Measurements from ENCODE around the gene TRIM71.
"Not testable (repeated sequence)": the region's sequence is repeated elsewhere in the genome, so short reads cannot be mapped to it uniquely, and the experiment has no call there.

Gene TRIM71

DNA sequence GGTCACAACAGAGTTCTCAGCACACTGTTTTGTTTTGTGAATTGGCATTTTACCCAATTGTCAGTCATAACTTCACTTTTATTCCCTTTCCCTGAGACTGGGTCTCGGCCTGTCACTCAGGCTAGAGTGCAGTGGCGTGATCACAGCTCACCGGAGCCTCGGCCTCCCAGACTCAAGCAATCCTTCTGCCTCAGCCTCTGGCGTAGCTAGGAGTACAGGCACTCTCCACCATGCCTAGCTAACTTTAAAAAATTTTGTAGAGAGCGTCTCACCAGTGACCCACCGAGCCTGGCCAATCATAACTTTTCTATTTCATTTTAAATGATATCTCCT, 26.5 kb downstream of the TRIM71 start:
- H3K27ac Mint-ChIP-seq = no peak overlapping the region
- H3K4me3 Mint-ChIP-seq = no peak overlapping the region
- H3K27me3 Mint-ChIP-seq = no peaks in the 10 kb centered on the region
- H3K4me1 Mint-ChIP-seq = peaks cover 11% of the 10 kb centered on the region
- H3K9me3 Mint-ChIP-seq = no peaks in the 10 kb centered on the region
- ATAC-seq = no peak
- H3K36me3 Mint-ChIP-seq (ENCODE audit: low read depth) = no peaks in the 10 kb centered on the region
- no peak for DNase-seq

DNA sequence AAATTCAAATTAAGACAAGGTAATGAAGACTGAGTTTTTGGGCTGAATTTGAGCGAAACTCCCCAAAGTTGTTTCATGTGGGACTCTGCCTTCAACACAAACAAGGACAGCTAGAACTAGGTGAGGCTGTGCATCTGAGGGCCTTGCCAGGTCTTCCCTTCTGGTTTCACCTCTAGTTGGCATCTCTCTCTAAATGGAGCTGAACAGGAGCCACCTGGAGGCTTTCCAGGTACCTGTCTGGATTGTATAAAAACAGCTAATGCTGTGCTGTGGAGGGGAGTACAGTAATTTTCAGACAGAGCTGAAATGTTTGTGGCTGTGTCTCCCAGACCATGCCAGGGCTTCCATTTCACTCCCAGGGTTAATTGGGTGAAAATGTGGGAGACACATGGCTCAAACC, 27.1 kb downstream of the TRIM71 start:
- H3K4me3 Mint-ChIP-seq = no peak overlapping the region
- no peaks in the 10 kb centered on the region for H3K9me3 Mint-ChIP-seq
- ATAC-seq (no peak), DNase-seq (no peak)
- H3K36me3 Mint-ChIP-seq (ENCODE audit: low read depth) = no peaks in the 10 kb centered on the region
- no peak overlapping the region for H3K27ac Mint-ChIP-seq
- no peaks in the 10 kb centered on the region for H3K27me3 Mint-ChIP-seq
- H3K4me1 Mint-ChIP-seq = peaks cover 11% of the 10 kb centered on the region

DNA sequence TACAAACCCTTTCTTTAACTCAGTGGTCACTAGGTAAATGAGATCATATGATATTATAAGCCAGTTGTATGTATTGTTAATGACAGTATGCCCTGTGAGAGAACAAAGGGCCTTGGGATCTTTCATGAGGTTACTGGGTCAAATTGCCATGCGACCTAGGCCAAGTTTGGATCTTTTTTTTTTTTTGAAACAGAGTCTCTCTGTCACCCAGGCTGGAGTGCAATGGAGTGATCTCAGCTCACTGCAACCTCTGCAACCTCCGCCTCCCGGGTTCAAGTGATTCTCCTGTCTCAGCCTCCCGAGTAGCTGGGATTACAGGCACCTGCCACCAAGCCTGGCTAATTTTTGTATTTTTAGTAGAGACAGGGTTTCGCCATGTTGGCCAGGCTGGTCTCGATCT, 27.7 kb downstream of the TRIM71 start:
- not testable (repeated sequence) for H3K4me3 Mint-ChIP-seq; H3K36me3 Mint-ChIP-seq (ENCODE audit: low read depth); H3K27ac Mint-ChIP-seq; ATAC-seq; H3K9me3 Mint-ChIP-seq; DNase-seq; H3K27me3 Mint-ChIP-seq
- peaks cover 11% of the 10 kb centered on the region for H3K4me1 Mint-ChIP-seq

DNA sequence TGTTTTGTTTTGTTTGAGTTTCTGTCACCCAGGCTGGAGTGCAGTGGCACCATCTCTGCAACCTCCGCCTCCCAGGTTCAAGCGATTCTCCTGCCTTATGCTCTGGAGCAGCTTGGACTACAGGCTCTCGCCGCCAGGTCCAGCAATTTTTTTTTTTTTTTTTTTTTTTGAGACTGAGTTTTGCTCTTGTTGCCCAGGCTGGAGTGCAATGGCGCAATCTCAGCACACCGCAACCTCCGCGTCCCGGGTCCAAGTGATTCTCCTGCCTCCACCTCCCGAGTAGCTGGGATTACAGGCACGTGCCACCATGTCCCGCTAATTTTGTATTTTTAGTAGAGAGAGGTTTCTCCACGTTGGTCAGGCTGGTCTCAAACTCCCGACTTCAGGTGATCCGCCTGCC, 29.2 kb downstream of the TRIM71 start:
- not testable (repeated sequence) for ATAC-seq, H3K4me1 Mint-ChIP-seq

DNA sequence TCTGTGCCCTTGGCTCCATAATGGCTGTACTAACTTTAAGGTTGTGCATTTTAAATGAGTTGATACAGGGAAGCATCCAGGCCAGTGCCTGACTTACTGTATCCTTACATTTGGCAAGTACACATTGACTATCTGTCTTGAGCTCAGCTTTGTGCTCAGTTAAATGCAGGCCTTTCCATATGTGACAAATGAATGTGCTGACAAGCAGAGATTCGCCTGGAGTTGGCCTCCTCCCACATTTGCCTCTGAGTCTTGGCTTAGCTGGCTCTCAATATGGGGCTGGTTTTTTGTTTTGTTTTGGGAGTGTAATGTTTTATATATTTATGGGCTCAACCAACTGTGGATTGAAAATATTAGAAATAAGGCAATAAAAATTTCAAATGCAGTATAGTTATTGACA, 29.7 kb downstream of the TRIM71 start:
- peaks cover 3% of the 10 kb centered on the region for H3K4me1 Mint-ChIP-seq
- H3K27me3 Mint-ChIP-seq = no peaks in the 10 kb centered on the region
- no peaks in the 10 kb centered on the region for H3K9me3 Mint-ChIP-seq
- DNase-seq (no peak), ATAC-seq (no peak)
- H3K27ac Mint-ChIP-seq = no peak overlapping the region
- no peak overlapping the region for H3K4me3 Mint-ChIP-seq
- H3K36me3 Mint-ChIP-seq (ENCODE audit: low read depth) = no peaks in the 10 kb centered on the region

More for the DNA sequence above, 29.2 kb downstream of the TRIM71 start:
- H3K36me3 Mint-ChIP-seq (ENCODE audit: low read depth); H3K9me3 Mint-ChIP-seq; H3K27ac Mint-ChIP-seq; DNase-seq; H3K4me3 Mint-ChIP-seq; H3K27me3 Mint-ChIP-seq: not testable (repeated sequence)

DNA sequence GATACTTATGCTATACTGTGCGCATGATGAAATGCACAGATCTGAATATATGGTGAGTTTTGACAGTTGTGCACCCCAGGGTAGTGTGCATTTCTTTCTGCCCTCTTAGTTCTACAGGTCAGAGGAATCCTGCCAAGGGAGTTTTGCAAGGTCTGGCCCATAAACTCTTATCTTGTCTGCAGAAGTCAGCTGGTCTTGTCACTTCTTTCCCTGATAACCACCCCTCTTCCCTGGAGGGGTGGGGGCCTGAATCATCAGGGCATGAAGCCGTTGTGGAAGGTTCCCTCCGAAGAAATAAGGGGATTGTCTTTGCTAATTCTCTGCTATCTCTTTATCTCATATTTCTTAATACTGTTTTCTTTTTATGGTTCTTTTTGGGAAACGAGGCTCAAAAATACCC, 30.4 kb downstream of the TRIM71 start:
- Mint-ChIP-seq H3K36me3 (ENCODE audit: low read depth) (no peaks in the 10 kb centered on the region), H3K9me3 (no peaks in the 10 kb centered on the region), H3K4me1 (no peaks in the 10 kb centered on the region), H3K27me3 (no peaks in the 10 kb centered on the region), H3K4me3 (no peak overlapping the region), H3K27ac (no peak overlapping the region)
- ATAC-seq = no peak
- no peak for DNase-seq

DNA sequence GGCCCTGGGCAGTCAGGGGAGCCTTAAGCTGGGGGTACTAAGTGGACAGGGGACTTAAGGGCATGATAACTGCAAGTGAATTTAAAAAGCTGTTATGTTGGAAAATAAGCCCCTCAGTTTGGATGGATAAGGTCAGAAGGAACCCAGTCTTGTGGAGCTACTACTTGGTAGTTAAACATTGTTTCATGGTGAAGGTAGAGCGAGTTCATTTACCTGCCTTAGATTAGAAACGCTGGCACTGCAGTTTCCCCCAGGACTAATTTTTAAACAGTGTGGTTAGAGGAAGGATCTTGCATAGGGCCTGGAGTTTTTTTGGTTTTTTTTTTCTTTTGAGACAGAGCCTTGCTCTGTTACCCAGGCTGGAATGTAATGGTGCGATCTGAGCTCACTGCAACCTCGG, 31.2 kb downstream of the TRIM71 start:
- no peaks in the 10 kb centered on the region for H3K36me3 Mint-ChIP-seq (ENCODE audit: low read depth)
- no peaks in the 10 kb centered on the region for H3K9me3 Mint-ChIP-seq
- no peak overlapping the region for H3K27ac Mint-ChIP-seq
- H3K27me3 Mint-ChIP-seq = no peaks in the 10 kb centered on the region
- no peaks in the 10 kb centered on the region for H3K4me1 Mint-ChIP-seq
- no peak overlapping the region for H3K4me3 Mint-ChIP-seq
- DNase-seq (no peak), ATAC-seq (no peak)

DNA sequence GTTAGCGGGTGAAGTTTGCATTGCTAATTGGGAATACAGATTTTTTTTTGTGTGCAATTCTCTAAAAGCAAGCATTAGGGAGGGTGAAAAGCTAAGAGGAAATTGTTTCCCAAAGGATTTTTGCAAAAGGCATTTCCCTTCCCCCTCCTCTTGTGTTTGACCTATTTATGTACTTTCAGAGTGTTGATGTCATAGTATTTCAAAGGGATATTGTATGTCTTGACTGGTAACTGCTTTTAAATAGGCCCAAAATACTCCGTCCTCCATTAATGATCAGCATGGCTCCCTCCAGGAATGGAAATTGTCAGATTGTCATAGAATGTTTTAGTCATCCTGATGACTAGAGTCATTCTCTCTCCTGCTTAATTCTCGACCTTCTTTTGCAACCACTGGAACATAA, 32.4 kb downstream of the TRIM71 start:
- no peaks in the 10 kb centered on the region for H3K36me3 Mint-ChIP-seq (ENCODE audit: low read depth)

DNA sequence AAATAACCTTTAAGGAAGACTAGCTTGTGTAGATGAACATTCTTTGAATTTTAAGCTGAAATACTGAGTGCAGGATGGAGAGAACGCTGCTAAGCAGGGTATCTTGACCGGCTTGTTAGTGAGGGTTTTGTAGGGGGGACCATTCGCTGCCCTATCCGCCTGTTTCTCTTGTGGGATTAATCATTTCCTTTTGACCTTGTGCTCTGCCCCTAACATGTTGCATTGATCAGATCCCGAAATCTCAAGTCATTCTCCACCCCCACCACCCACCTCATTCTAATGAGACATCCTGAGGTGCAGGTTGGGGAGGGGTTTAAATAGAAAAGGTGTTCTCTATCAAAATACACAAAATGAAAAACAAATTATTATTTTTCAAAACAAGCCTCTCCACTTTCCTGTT, 32.8 kb downstream of the TRIM71 start:
- H3K9me3 Mint-ChIP-seq = no peaks in the 10 kb centered on the region
- no peak for ATAC-seq
- H3K4me1 Mint-ChIP-seq = no peaks in the 10 kb centered on the region
- H3K27me3 Mint-ChIP-seq = no peaks in the 10 kb centered on the region
- DNase-seq = no peak
- no peaks in the 10 kb centered on the region for H3K36me3 Mint-ChIP-seq (ENCODE audit: low read depth)
- no peak overlapping the region for H3K27ac Mint-ChIP-seq
- no peak overlapping the region for H3K4me3 Mint-ChIP-seq

More for the DNA sequence above, 32.4 kb downstream of the TRIM71 start:
- H3K27ac Mint-ChIP-seq = no peak overlapping the region
- DNase-seq (no peak), ATAC-seq (no peak)
- H3K27me3 Mint-ChIP-seq = no peaks in the 10 kb centered on the region
- no peaks in the 10 kb centered on the region for H3K4me1 Mint-ChIP-seq
- H3K4me3 Mint-ChIP-seq = no peak overlapping the region
- H3K9me3 Mint-ChIP-seq = no peaks in the 10 kb centered on the region

DNA sequence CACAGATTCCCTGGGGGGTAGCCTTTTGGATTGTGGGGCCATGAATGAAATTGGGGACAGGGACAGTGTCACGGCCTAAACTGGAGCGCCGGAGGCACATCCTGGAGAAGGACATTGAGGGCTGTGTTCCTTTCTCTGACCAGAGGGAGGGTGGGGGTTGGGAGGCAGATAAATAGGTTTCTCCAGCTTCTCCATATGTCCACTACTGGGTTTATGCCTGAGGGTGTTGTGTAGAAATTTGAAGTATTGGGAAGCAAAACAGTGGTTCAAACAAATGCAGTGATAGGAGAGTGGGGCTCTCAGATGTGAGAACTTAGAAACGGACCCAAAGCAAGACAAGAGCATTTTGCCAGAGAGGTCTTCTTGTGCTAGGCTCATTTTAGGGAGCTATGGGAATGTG, 34.3 kb downstream of the TRIM71 start:
- DNase-seq (no peak), ATAC-seq (no peak)
- no peaks in the 10 kb centered on the region for H3K27me3 Mint-ChIP-seq
- H3K9me3 Mint-ChIP-seq = no peaks in the 10 kb centered on the region
- no peak overlapping the region for H3K4me3 Mint-ChIP-seq
- no peak overlapping the region for H3K27ac Mint-ChIP-seq
- H3K4me1 Mint-ChIP-seq = no peaks in the 10 kb centered on the region
- H3K36me3 Mint-ChIP-seq (ENCODE audit: low read depth) = no peaks in the 10 kb centered on the region

DNA sequence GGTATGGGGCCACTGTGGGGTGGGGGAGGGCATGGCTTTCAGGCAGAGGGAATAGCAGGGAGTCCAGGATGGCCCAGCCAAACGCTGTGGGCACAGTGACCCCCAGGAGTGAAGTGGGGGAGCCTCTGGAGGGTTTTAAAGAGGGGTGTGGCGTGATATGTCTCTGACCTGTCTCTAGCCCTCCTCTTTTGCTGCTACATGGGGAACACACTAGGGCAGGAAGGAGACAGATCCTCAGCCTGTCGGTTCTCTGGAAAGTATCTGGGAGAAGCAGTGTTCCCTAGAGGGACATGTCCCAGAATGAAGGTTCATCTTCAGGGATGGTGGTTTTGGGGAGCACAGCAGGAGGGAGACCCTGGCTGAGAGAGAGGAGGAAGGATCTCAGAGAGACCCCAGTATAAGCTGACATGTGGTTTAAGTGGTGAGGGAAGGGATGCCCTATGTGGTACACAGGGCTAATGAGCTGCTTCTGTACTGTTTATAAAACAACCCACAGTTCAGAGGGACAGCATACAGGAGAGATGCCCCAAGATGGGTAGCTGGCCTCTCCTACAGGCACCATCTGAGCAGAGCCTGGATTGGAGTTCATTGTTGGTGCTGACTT, 37.7 kb downstream of the TRIM71 start:
- no peaks in the 10 kb centered on the region for H3K36me3 Mint-ChIP-seq (ENCODE audit: low read depth)
- H3K4me3 Mint-ChIP-seq = no peak overlapping the region
- no peak overlapping the region for H3K27ac Mint-ChIP-seq
- no peaks in the 10 kb centered on the region for H3K9me3 Mint-ChIP-seq
- DNase-seq (no peak), ATAC-seq (no peak)
- no peaks in the 10 kb centered on the region for H3K27me3 Mint-ChIP-seq
- no peaks in the 10 kb centered on the region for H3K4me1 Mint-ChIP-seq

DNA sequence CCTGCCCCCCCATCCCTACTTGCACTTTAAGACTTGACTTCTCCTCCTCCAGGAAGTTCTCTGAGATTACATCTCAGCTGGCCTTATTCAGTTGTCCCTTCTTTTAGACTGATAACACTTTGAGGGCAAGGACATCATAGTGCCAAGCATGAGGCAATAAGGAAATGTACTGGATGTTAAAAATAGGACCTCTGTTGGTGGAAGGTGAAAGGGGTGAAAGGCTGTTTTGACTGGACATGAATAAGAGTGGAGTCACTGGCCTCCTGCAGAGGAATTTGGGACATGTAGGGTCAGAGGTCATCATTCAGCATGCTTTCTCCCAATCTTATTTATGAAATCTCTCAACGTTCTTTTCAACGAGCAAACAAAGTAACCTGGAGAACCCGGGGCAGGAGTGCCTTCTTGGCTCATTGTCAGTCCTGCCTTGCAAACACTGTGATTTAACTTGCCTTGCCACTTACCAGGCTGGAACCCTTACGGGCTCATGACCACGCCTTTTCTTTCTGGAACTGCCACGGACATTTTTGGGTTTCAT, 38.6 kb downstream of the TRIM71 start:
- Mint-ChIP-seq H3K27me3 (no peaks in the 10 kb centered on the region), H3K4me3 (no peak overlapping the region), H3K36me3 (ENCODE audit: low read depth) (no peaks in the 10 kb centered on the region), H3K9me3 (no peaks in the 10 kb centered on the region), H3K27ac (no peak overlapping the region), H3K4me1 (no peaks in the 10 kb centered on the region)
- DNase-seq (no peak), ATAC-seq (no peak)

DNA sequence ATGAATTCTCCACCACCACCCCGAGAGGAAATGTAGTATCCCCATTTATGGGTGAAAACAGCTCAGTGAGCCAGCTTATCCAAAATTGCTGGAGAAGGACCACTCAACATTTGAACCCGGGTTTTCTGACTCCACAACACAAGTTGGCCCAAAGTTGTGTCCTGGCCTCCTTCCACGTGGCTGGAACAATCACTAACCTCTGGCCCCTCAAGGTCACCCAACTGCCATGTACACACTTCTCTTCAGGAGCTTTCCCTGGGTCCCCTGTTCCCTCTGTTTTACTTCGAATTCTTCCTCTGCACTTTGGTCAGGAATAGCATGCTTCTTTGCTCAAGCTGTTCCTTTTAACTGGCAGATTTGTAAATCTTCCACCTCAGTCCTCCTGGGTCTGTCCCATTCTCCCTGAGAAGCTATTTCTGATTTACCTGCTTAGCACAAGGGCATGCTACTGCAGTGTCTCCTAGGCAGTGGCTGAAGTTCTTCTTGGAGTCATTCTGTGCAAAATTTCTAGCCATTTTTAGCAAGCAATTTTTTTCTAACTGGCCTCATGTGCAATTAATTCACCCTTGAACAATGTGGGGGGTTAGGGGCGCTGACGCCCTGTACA, 39.2 kb downstream of the TRIM71 start:
- H3K27me3 Mint-ChIP-seq = no peaks in the 10 kb centered on the region

DNA sequence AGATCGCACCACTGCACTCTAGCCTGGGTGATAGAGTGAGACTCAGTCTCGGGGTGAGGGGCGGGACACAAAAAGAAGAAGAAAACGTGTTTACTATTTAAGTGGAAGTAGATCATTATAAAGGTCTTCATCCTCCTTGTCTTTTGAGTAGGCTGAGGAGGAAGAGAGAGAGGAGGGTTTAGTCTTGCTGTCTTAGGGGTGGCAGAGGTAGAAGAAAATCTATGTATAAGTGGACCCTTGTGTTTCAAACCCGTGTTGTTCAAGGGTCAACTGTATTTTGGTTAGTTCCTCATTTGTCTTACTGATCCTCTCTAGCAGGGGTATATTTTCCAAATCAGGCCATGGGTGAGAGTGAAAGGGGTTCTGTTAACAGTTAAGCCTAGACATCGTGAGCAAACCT, 40.1 kb downstream of the TRIM71 start:
- Mint-ChIP-seq H3K36me3 (ENCODE audit: low read depth) (no peaks in the 10 kb centered on the region), H3K4me3 (no peak overlapping the region), H3K9me3 (no peaks in the 10 kb centered on the region), H3K4me1 (no peaks in the 10 kb centered on the region), H3K27me3 (peaks cover 2% of the 10 kb centered on the region), H3K27ac (no peak overlapping the region)
- DNase-seq (no peak), ATAC-seq (no peak)

More for the DNA sequence above, 39.2 kb downstream of the TRIM71 start:
- Mint-ChIP-seq H3K9me3 (no peaks in the 10 kb centered on the region), H3K27ac (no peak overlapping the region), H3K36me3 (ENCODE audit: low read depth) (no peaks in the 10 kb centered on the region), H3K4me1 (no peaks in the 10 kb centered on the region), H3K4me3 (no peak overlapping the region)
- ATAC-seq = no peak
- no peak for DNase-seq

DNA sequence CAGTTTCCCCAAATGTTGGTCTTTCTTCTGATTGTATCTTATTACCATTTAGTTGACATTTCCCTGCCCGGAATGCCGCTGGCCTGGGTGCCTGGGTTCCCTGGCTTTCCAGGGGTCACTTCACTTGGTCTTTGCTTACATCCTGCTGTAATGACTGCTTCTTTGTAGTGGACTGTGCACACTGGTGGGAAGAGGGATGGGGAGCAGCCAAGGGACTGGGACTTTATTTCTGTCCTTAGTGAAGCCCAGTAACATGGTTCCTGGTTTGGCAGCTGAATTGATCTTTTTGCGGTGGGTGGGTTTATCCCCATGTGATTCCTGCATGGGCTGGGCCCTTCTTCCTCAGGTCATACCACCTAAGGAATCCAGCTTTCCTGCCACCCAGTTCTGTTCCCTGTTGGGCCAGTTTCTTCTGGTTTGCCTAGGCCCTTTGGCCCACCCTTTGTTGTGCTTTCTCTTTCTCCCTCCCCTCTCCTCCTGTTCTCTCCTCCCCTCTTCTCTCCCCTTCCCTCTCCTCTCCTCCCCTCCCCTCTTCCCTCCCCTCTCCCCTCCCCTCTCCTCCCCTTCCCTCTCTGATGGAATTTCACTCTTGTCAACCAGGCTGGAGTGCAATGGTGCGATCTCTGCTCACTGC, 41.9 kb downstream of the TRIM71 start:
- ATAC-seq (no peak), DNase-seq (no peak)
- no peaks in the 10 kb centered on the region for H3K4me1 Mint-ChIP-seq
- H3K9me3 Mint-ChIP-seq = no peaks in the 10 kb centered on the region
- no peaks in the 10 kb centered on the region for H3K36me3 Mint-ChIP-seq (ENCODE audit: low read depth)
- H3K27ac Mint-ChIP-seq = no peak overlapping the region
- peaks cover 2% of the 10 kb centered on the region for H3K27me3 Mint-ChIP-seq
- no peak overlapping the region for H3K4me3 Mint-ChIP-seq

Measured in activated naive CD8-positive, alpha-beta T cell treated with anti-CD3 and anti-CD28 coated beads, Interleukin-2, amount 50 U/mL, for 24 hours (primary cell).